ENCODE data around the gene GNAO1.

Gene GNAO1

GRCh38 chr16:56325956-56326355, 134.7 kb downstream of the GNAO1 start:
- no peak for TF ChIP-seq CTCF (IDR thresholded peaks at IDR 0.05; ENCODE audit: extremely low read depth, missing control alignments)
- no peak for DNase-seq (ENCODE audit: low spot score)

- no peak for TF ChIP-seq CTCF (IDR thresholded peaks at IDR 0.05; ENCODE audit: extremely low read depth, missing control alignments)
- DNase-seq (ENCODE audit: low spot score): no peak
These were observed 136.0 kb downstream of the GNAO1 start for GRCh38 chr16:56327071-56327928.

- DNase-seq (ENCODE audit: low spot score): no peak
- TF ChIP-seq CTCF (IDR thresholded peaks at IDR 0.05; ENCODE audit: extremely low read depth, missing control alignments): no peak
These were observed 136.6 kb downstream of the GNAO1 start for GRCh38 chr16:56327929-56328258.

- no peak for DNase-seq (ENCODE audit: low spot score)
- no peak for TF ChIP-seq CTCF (IDR thresholded peaks at IDR 0.05; ENCODE audit: extremely low read depth, missing control alignments)
These were observed 137.2 kb downstream of the GNAO1 start for GRCh38 chr16:56328276-56329022.

- no peak for TF ChIP-seq CTCF (IDR thresholded peaks at IDR 0.05; ENCODE audit: extremely low read depth, missing control alignments)
- DNase-seq (ENCODE audit: low spot score): no peak
These were observed 138.6 kb downstream of the GNAO1 start for GRCh38 chr16:56329887-56330286.

- no peak for TF ChIP-seq CTCF (IDR thresholded peaks at IDR 0.05; ENCODE audit: extremely low read depth, missing control alignments)
These were observed 139.2 kb downstream of the GNAO1 start for GRCh38 chr16:56330476-56330875.

GRCh38 chr16:56331399-56331798, 140.1 kb downstream of the GNAO1 start:
- TF ChIP-seq CTCF (IDR thresholded peaks at IDR 0.05; ENCODE audit: extremely low read depth, missing control alignments): no peak

More at GRCh38 chr16:56330476-56330875, 139.2 kb downstream of the GNAO1 start:
- no peak for DNase-seq (ENCODE audit: low spot score)

More at GRCh38 chr16:56331399-56331798, 140.1 kb downstream of the GNAO1 start:
- no peak for DNase-seq (ENCODE audit: low spot score)
